Kidney (tissue), 14 donors: Measurements from ENCODE around the gene ROR2. TPM values are rescaled to one million over a fixed set of nuclear protein-coding genes. Genes with fewer than 3 reads are reported as not detected.

Experiments
- DNase-seq, 5 donors: peaks; one replicate each; pipeline ENCODE4 v3.0.0-alpha.2; 2013 to 2020
- FAIRE-seq: peaks from 2 replicates; lab custom pipeline; 2012; peaks lifted over from hg19 to GRCh38; lab: Jason Lieb, UNC
- H3K27ac ChIP-seq, 2 donors: one replicate each; pipeline ENCODE4 v1.7.0; 2013; ENCODE audit warnings: low read depth in 2 of 2, low read length in 2 of 2, inconsistent platforms in 1 of 2
- H3K27me3 ChIP-seq: one replicate; pipeline ENCODE4 v1.7.1; 2013; ENCODE audit warnings: low read length, inconsistent platforms; ENCODE audit not compliant: control insufficient read depth, insufficient read depth
- H3K36me3 ChIP-seq, 3 donors: one replicate each; pipeline versions ENCODE4 v1.7.0 to v1.7.1; 2013; ENCODE audit warnings: low read length in 3 of 3, control low read depth in 1 of 3, inconsistent platforms in 1 of 3; ENCODE audit not compliant: insufficient read depth in 3 of 3, control insufficient read depth in 2 of 3
- H3K4me1 ChIP-seq, 3 donors: one replicate each; pipeline versions ENCODE4 v1.7.0 to v1.7.1; 2013; ENCODE audit warnings: low read length in 3 of 3, inconsistent platforms in 1 of 3, low read depth in 1 of 3; ENCODE audit not compliant: control insufficient read depth in 2 of 3, insufficient read depth in 2 of 3
- H3K4me3 ChIP-seq, 3 donors: one replicate each; pipeline versions ENCODE4 v1.7.0 to v1.8.1; 2013; ENCODE audit warnings: low read length in 3 of 3, control low read depth in 1 of 3, inconsistent platforms in 1 of 3
- H3K9ac ChIP-seq, 3 donors: one replicate each; pipeline versions ENCODE4 v1.7.0 to v1.7.1; 2013; ENCODE audit warnings: low read length in 3 of 3, control low read depth in 1 of 3, inconsistent platforms in 1 of 3
- H3K9me3 ChIP-seq, 3 donors: one replicate each; pipeline versions ENCODE4 v1.7.0 to v1.7.1; 2013; ENCODE audit warnings: low read length in 3 of 3, control low read depth in 1 of 3, inconsistent platforms in 1 of 3; ENCODE audit not compliant: control insufficient read depth in 2 of 3, insufficient read depth in 1 of 3
- CTCF ChIP-seq: IDR thresholded peaks from 3 replicates; pipeline ENCODE4 v1.5.1; 2012; ENCODE audit warnings: mild to moderate bottlenecking, moderate library complexity, borderline replicate concordance; ENCODE audit not compliant: insufficient read depth; ENCODE audit errors: extremely low read depth
- intact Hi-C: fragments of 100-400 bp; cut with DNase I; formaldehyde crosslinking; loops from one replicate; pipeline ENCODE4 v1.11.1; 2022
- polyA plus RNA-seq: library from polyadenylated mRNA; stranded (reverse); fragments of 350-450 nt; fragmentation: Illumina TruSeq; extraction: RNeasy Lipid Tissue Mini Kit (QIAGEN cat#74804); gene quantifications from one replicate; pipeline ENCODE4 v1.2.3, GENCODE V29; 2014; ENCODE audit warnings: low read depth, low replicate concordance; ENCODE audit not compliant: insufficient read depth
- total RNA-seq: library from RNA; stranded (reverse); fragmentation: NEBNext Ultra II Directional; extraction: Animal tissue kit (Norgen Biotek cat#: 25700); gene quantifications from one replicate; pipeline ENCODE4 v1.2.1, GENCODE V29; 2021
- donor health status: control.
- donor health status: control.
- donor health status: control.
- donor health status: control.
- donor health status: control.
- donor health status: DM: yes; HTN: yes; CAD: no.
- donor health status: Normal renal cell carcinoma (clear cell type).

Gene ROR2
- total and polyA plus RNA-seq, 2 donors from 2014 or later, result 1.5 to 5.7 TPM

GRCh38 chr9:91777292-91777830 lies 172.7 kb downstream of the ROR2 start:
- no peak for TF ChIP-seq CTCF
- no peak overlapping the region for H3K9ac ChIP-seq
- H3K27me3 ChIP-seq, result no peaks in the 10 kb centered on the region
- DNase-seq, result no peak
- H3K27ac ChIP-seq, result no peak overlapping the region
- H3K36me3 ChIP-seq, result no peaks in the 10 kb centered on the region
- intact Hi-C loops, result no loop called here
- no peaks in the 10 kb centered on the region for H3K9me3 ChIP-seq
- FAIRE-seq, result no peak
- H3K4me1 ChIP-seq, result no peaks in the 10 kb centered on the region
- no peak overlapping the region for H3K4me3 ChIP-seq

GRCh38 chr9:91776409-91777291 lies 173.4 kb downstream of the ROR2 start:
- Histone ChIP-seq H3K36me3 (no peaks in the 10 kb centered on the region), H3K27me3 (no peaks in the 10 kb centered on the region), H3K9ac (no peak overlapping the region), H3K4me1 (no peaks in the 10 kb centered on the region), H3K27ac (no peak overlapping the region), H3K4me3 (no peak overlapping the region), H3K9me3 (no peaks in the 10 kb centered on the region)
- TF ChIP-seq CTCF, result no peak
- FAIRE-seq, result no peak
- intact Hi-C loops, result no loop called here
- DNase-seq, result no peak

GRCh38 chr9:91775708-91776028 lies 174.4 kb downstream of the ROR2 start:
- H3K4me3 ChIP-seq, result no peak overlapping the region
- no peaks in the 10 kb centered on the region for H3K27me3 ChIP-seq
- H3K4me1 ChIP-seq, result peaks cover 0 to 3% (median 0%) of the 10 kb centered on the region in 3 donors
- H3K9me3 ChIP-seq, result no peaks in the 10 kb centered on the region
- intact Hi-C loops, result no loop called here
- no peak overlapping the region for H3K27ac ChIP-seq
- H3K36me3 ChIP-seq, result no peaks in the 10 kb centered on the region
- H3K9ac ChIP-seq, result no peak overlapping the region
- FAIRE-seq (no peak), DNase-seq (no peak)
- no peak for TF ChIP-seq CTCF
